Right renal pelvis (tissue), 4 donors: ENCODE results near the gene RMND5A. TPM values are rescaled to one million over a fixed set of nuclear protein-coding genes. Genes with fewer than 3 reads are reported as not detected.
"Not testable (repeated sequence)": the region's sequence is repeated elsewhere in the genome, so short reads cannot be mapped to it uniquely, and the experiment has no call there.

Experiments used
- DNase-seq, 4 donors: peaks; one replicate each; pipeline ENCODE4 v3.0.0-alpha.2; 2013; ENCODE audit warnings: low read depth in 4 of 4, low spot score in 3 of 4, missing footprints in 1 of 4
- polyA plus RNA-seq, 4 donors: library from polyadenylated mRNA; unstranded; fragments of 120-200 nt; gene quantifications; one replicate each; pipeline ENCODE4 v1.2.1, GENCODE V29; 2013; ENCODE audit not compliant: insufficient read length in 4 of 4

RMND5A gene
- polyA plus RNA-seq, 4 donors: 52.3 to 68.4 (median 63.4) TPM

- DNase-seq: not testable (repeated sequence)
These were observed 12.0 kb upstream of the RMND5A start for GRCh38 chr2:86708126-86708525.

- DNase-seq: not testable (repeated sequence)
These were observed 5.4 kb upstream of the RMND5A start for GRCh38 chr2:86714579-86715173.

- not testable (repeated sequence) for DNase-seq
These were observed 841 bp upstream of the RMND5A start for GRCh38 chr2:86719263-86719636.

- DNase-seq: not testable (repeated sequence)
These were observed 639 bp downstream of the RMND5A start for GRCh38 chr2:86720540-86721320.

GRCh38 chr2:86725706-86726105, 5.6 kb downstream of the RMND5A start:
- DNase-seq: not testable (repeated sequence)

GRCh38 chr2:86732040-86732525, 12.0 kb downstream of the RMND5A start:
- not testable (repeated sequence) for DNase-seq

GRCh38 chr2:86732837-86733236, 12.7 kb downstream of the RMND5A start:
- DNase-seq: not testable (repeated sequence)

GRCh38 chr2:86733528-86733927, 13.4 kb downstream of the RMND5A start:
- not testable (repeated sequence) for DNase-seq

- DNase-seq: not testable (repeated sequence)
These were observed 14.8 kb downstream of the RMND5A start for GRCh38 chr2:86734896-86735295.

- DNase-seq: not testable (repeated sequence)
These were observed 19.4 kb downstream of the RMND5A start for GRCh38 chr2:86739485-86739884.

- not testable (repeated sequence) for DNase-seq
These were observed 19.8 kb downstream of the RMND5A start for GRCh38 chr2:86739889-86740288.

GRCh38 chr2:86741889-86742498, 21.9 kb downstream of the RMND5A start:
- DNase-seq: not testable (repeated sequence)

GRCh38 chr2:86744152-86744551, 24.1 kb downstream of the RMND5A start:
- DNase-seq: no peak

GRCh38 chr2:86746939-86747338, 26.8 kb downstream of the RMND5A start:
- no peak for DNase-seq

GRCh38 chr2:86747711-86748639, 27.9 kb downstream of the RMND5A start:
- DNase-seq: no peak

- DNase-seq: no peak
These were observed 30.2 kb downstream of the RMND5A start for GRCh38 chr2:86750240-86750839.

- no peak for DNase-seq
These were observed 31.7 kb downstream of the RMND5A start for GRCh38 chr2:86751778-86752177.

- DNase-seq: no peak
These were observed 32.8 kb downstream of the RMND5A start for GRCh38 chr2:86752934-86753333.

- DNase-seq: no peak
These were observed 33.5 kb downstream of the RMND5A start for GRCh38 chr2:86753606-86754005.

GRCh38 chr2:86758405-86758804, 38.3 kb downstream of the RMND5A start:
- DNase-seq: no peak
